ENCODE measurements around the gene SLC39A3. TPM values are rescaled to one million over a fixed set of nuclear protein-coding genes. Genes with fewer than 3 reads are reported as not detected.

Gene SLC39A3
- total RNA-seq, 1 experiment from 2014 or later, result 39.1 TPM

DNA sequence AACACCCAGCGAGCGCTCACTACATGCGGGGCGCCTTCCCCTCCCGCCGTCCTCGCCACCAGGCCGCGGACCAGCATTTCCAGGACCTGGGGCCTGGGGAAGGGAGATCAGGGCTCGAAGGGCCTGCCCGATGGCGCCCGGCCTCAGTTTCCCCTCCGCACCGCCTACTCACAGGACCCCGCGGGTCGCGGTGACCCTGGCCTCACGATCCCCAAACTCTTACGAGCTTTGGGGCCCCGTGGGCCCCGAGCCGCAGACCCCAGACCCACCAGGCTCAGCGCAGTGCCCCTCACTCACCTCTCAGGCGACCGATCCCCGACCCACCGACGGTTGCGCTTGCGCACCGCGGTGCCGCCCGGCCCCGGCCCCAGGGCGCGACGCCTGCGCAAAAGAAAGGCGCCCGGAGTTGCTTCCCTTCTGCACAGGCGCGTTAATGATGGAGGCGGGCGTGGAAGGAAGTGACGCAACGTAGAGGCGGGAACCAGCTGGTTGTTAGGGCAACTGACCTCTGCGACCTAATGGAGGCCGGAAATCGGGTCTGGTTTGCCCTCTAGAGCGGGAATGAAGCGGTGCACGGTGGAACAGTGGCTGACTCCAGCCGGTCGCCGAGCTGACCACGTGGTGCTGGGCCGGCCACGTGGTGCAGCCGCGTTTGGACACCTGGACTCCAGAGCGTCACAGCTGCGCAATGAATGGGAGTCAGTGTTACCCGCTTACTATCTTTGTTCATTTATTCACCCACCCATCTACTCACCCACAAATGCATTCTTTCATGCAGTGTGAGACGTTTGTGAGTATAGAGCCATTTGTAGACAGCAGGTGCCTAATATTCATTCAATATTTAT is 43.3 kb upstream of the SLC39A3 start, which contains the start of gene SGTA:
TSS of gene SGTA (minus strand) at position 338 of the 845 bp plus-strand sequence. CDS start 14,205 bp downstream, outside the sequence.
- Histone ChIP-seq H3K27me3 (ENCODE audit: insufficient read depth, low read length) (no peaks in the 10 kb centered on the region), H3K4me2 (ENCODE audit: low read length) (peak within 1 kb of the TSS; percentile 94), H3K9me3 (ENCODE audit: control insufficient read depth in 1 of 2, insufficient read depth in 1 of 2, low read depth in 1 of 2, low read length in 2 of 2) (no peaks in the 10 kb centered on the region), H3K79me2 (ENCODE audit: insufficient read depth, low read length) (peaks cover 79% of the 10 kb centered on the region), H2AFZ (ENCODE audit: low read depth, low read length, poor library complexity, severe bottlenecking) (no peak within 1 kb of the TSS), H3K9me2 (ENCODE audit: insufficient read depth) (no peaks in the 10 kb centered on the region), H3K4me1 (ENCODE audit: control insufficient read depth in 1 of 2, insufficient read depth in 2 of 2, low read length in 2 of 2) (peaks cover 26 to 42% of the 10 kb centered on the region in 2 experiments), H3K36me3 (ENCODE audit: control insufficient read depth in 1 of 2, insufficient read depth in 2 of 2, low read length in 2 of 2) (peaks cover 0 to 19% of the 10 kb centered on the region in 2 experiments; a peak in 1 of 4 replicates), H4K20me1 (ENCODE audit: insufficient read depth) (peaks cover 6% of the 10 kb centered on the region; the same call in 1 of the 2 replicates), H3K4me3 (replicated peaks in 1 of 2; ENCODE audit: low read depth in 1 of 2, low read length in 2 of 2) (peak within 1 kb of the TSS; percentile 84 to 99), H3K27ac (ENCODE audit: low read depth, low read length) (peak within 1 kb of the TSS; percentile 87), H3K9ac (ENCODE audit: low read length) (peak within 1 kb of the TSS; percentile 99)
- ATAC-seq, result peak; percentile 80
- intact Hi-C loops (cut with micrococcal nuclease), result no loop called here
- peak; percentile 99 for DNase-seq (ENCODE audit: low read depth, low spot score)
- BruUV-seq (replicated peaks), result no TSS peak
- POLR2A ChIA-PET, result interaction anchor here (1.1 kb wide), 1 partner anchor 307 kb away, joined by 4 read pairs; the partner anchor contains the start of gene GADD45B
- RAD21 ChIA-PET (ENCODE audit: low non-redundant PET in 1 of 2, low total read pairs in 2 of 2, uncharacterized antibody in 2 of 2, unreplicated experiment in 2 of 2), result no interaction called here
- CTCF ChIA-PET, result interaction anchor here (0.6 to 1.1 kb wide), 3 partner anchors 34 to 346 kb away, joined by 3 to 6 read pairs (median 3); no protein-coding TSS in a partner anchor
- TF ChIP-seq JUND (IDR thresholded peaks at IDR 0.05), result no peak
- no peak for TF ChIP-seq TCF7L2 (IDR thresholded peaks at IDR 0.05; ENCODE audit: borderline replicate concordance, extremely low read depth, insufficient read depth, insufficient read length)
- TF ChIP-seq ZBTB33 (IDR thresholded peaks at IDR 0.05; ENCODE audit: extremely low read depth, insufficient replicate concordance, low read length), result peak; percentile 36
- TF ChIP-seq FOSL1 (IDR thresholded peaks at IDR 0.05; ENCODE audit: low read depth), result no peak
- peak; percentile 41; the same call in 1 of the 2 replicates for TF ChIP-seq SIN3A (IDR thresholded peaks at IDR 0.05; ENCODE audit: low read depth)
- TF ChIP-seq YY1 (IDR thresholded peaks at IDR 0.05; ENCODE audit: extremely low read depth, insufficient replicate concordance, low read depth, low read length), result peak; percentile 90
- TF ChIP-seq, protein P1, sequence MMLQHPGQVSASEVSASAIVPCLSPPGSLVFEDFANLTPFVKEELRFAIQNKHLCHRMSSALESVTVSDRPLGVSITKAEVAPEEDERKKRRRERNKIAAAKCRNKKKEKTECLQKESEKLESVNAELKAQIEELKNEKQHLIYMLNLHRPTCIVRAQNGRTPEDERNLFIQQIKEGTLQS (IDR thresholded peaks at IDR 0.05), result no peak
- no peak for TF ChIP-seq EGR1 (IDR thresholded peaks at IDR 0.05; ENCODE audit: low read depth)
- no peak for TF ChIP-seq CEBPB (IDR thresholded peaks at IDR 0.05; ENCODE audit: low read depth)
- TF ChIP-seq MAX (IDR thresholded peaks at IDR 0.05), result peak; percentile 100
- TF ChIP-seq EZH2 (IDR thresholded peaks at IDR 0.05), result no peak
- no peak for TF ChIP-seq REST (IDR thresholded peaks at IDR 0.05; ENCODE audit: low read depth)
- peak; percentile 95 for TF ChIP-seq CBX3 (IDR thresholded peaks at IDR 0.05; ENCODE audit: low read depth)
- peak; percentile 86 for TF ChIP-seq POLR2AphosphoS5 (IDR thresholded peaks at IDR 0.05; ENCODE audit: low read depth, low read length)
- TF ChIP-seq EZH2phosphoT487 (IDR thresholded peaks at IDR 0.05; ENCODE audit: borderline replicate concordance), result no peak
- TF ChIP-seq SRF (IDR thresholded peaks at IDR 0.05; ENCODE audit: low read depth), result peak; percentile 71; the same call in 1 of the 2 replicates
- peak; percentile 61; the same call in 1 of the 2 replicates for TF ChIP-seq SP1 (IDR thresholded peaks at IDR 0.05; ENCODE audit: low read depth)
- peak; percentile 57; the same call in 1 of the 2 replicates for TF ChIP-seq ZFX (IDR thresholded peaks at IDR 0.05)
- peak; percentile 59 for TF ChIP-seq POLR2A (IDR thresholded peaks at IDR 0.05; ENCODE audit: borderline replicate concordance, extremely low read depth, insufficient read depth, insufficient read length)
- no peak for TF ChIP-seq RAD21 (IDR thresholded peaks at IDR 0.05; ENCODE audit: low read depth)

All from HCT116 (cell line).